Activated CD4-positive, alpha-beta T cell treated with anti-CD3 and anti-CD28 coated beads, Interleukin-2, amount 50 U/mL, for 24 hours (primary cell): Measurements from ENCODE around the gene RHOC.
A peak's percentile ranks its signal among the peaks of the same experiment; 100 is the strongest.

Experiments used
- DNase-seq, 2 donors: peaks; one replicate each; pipeline ENCODE4 v3.0.0-alpha.2; 2020; ENCODE audit warnings: low read depth in 1 of 2, low spot score in 1 of 2

The RHOC gene

GRCh38 chr1:112686835-112687234 lies 20.1 kb downstream of the RHOC start:
- no peak for DNase-seq

- DNase-seq, result no peak
Measured at GRCh38 chr1:112686417-112686816, 20.5 kb downstream of the RHOC start.

GRCh38 chr1:112685913-112686312 lies 21.0 kb downstream of the RHOC start:
- DNase-seq, result no peak

- no peak for DNase-seq
Measured at GRCh38 chr1:112678605-112679004, 28.3 kb downstream of the RHOC start.

GRCh38 chr1:112677501-112677900 lies 29.4 kb downstream of the RHOC start:
- DNase-seq, result no peak

- no peak for DNase-seq
Measured at GRCh38 chr1:112676543-112676942, 30.4 kb downstream of the RHOC start.

GRCh38 chr1:112675728-112676381 lies 31.1 kb downstream of the RHOC start:
- no peak for DNase-seq

- peak; percentile 4 to 21 for DNase-seq
Measured at GRCh38 chr1:112674986-112675727, 31.8 kb downstream of the RHOC start.

- peak; percentile 22 to 45 for DNase-seq
Measured at GRCh38 chr1:112674440-112674985, 32.4 kb downstream of the RHOC start, which contains the start of gene MOV10. Gene MOV10 (plus strand): TSS chr1:112674659. CDS start chr1:112674913, 254 bp downstream.

GRCh38 chr1:112673592-112674439 lies 33.1 kb downstream of the RHOC start:
- DNase-seq, result no peak

GRCh38 chr1:112672842-112673241 lies 34.1 kb downstream of the RHOC start:
- DNase-seq, result no peak

- DNase-seq, result no peak
Measured at GRCh38 chr1:112672009-112672408, 34.9 kb downstream of the RHOC start.

- DNase-seq, result no peak
Measured at GRCh38 chr1:112666946-112667345, 40.0 kb downstream of the RHOC start.

- DNase-seq, result no peak
Measured at GRCh38 chr1:112665857-112666256, 41.1 kb downstream of the RHOC start.

- no peak for DNase-seq
Measured at GRCh38 chr1:112651205-112651604, 55.7 kb downstream of the RHOC start.
